A549 (cell line): ENCODE measurements around the gene TNFSF4. TPM values are rescaled to one million over a fixed set of nuclear protein-coding genes. Genes with fewer than 3 reads are reported as not detected.

ENCODE experiments used
- ATAC-seq, 2 experiments: fragments of 200-7000 bp in 1 of 2; fragments of >200 bp in 1 of 2; cut with Nextera tagmentation in 1 of 2; cut with Tn5 transposase in 1 of 2; 3 replicates each; pipeline versions ENCODE4 v1.8.0 to v1.9.1; 2018 to 2020; ENCODE audit warnings: mild to moderate bottlenecking in 1 of 2, moderate library complexity in 1 of 2
- CTCF ChIA-PET: fragments of 300-600 bp; sonication (Branson Sonifier 250); formaldehyde crosslinking; extraction: SDS; loops from one replicate; lab custom pipeline; 2021; ENCODE audit warnings: antibody characterized with exemption, inconsistent platforms; lab: Yijun Ruan, JAX
- POLR2A ChIA-PET: fragments of 350-600 bp; formaldehyde crosslinking; extraction: SDS; loops from one replicate; lab custom pipeline; 2021; ENCODE audit warnings: antibody characterized with exemption, inconsistent platforms; lab: Yijun Ruan, JAX
- DNase-seq, 2 experiments: peaks; one replicate each; pipeline versions ENCODE4 v3.0.0 to v3.0.0-alpha.2; 2011 to 2016; ENCODE audit warnings: low read depth in 1 of 2, low spot score in 1 of 2
- FAIRE-seq: peaks from 2 replicates; lab custom pipeline; 2011; peaks lifted over from hg19 to GRCh38; lab: Jason Lieb, UNC
- H3K27ac ChIP-seq, 2 experiments: fragments of >200 bp; sonication (Bioruptor Twin); formaldehyde crosslinking; 3 replicates each; pipeline ENCODE4 v1.5.1; 2016 to 2017
- H3K4me1 ChIP-seq: fragments of >200 bp; sonication (Bioruptor Twin); formaldehyde crosslinking; 3 replicates; pipeline ENCODE4 v1.6.1; 2016
- H3K4me2 ChIP-seq: fragments of >200 bp; sonication (Bioruptor Twin); formaldehyde crosslinking; 3 replicates; pipeline ENCODE4 v1.6.1; 2016
- H3K4me3 ChIP-seq: fragments of >200 bp; sonication (Bioruptor Twin); formaldehyde crosslinking; 3 replicates; pipeline ENCODE4 v1.5.1; 2016
- H3K9me3 ChIP-seq: fragments of >200 bp; sonication (Bioruptor Twin); formaldehyde crosslinking; 3 replicates; pipeline ENCODE4 v1.6.1; 2016
- BHLHE40 ChIP-seq: IDR thresholded peaks from 2 replicates; pipeline ENCODE4 v1.6.1; 2012; ENCODE audit warnings: low read depth, low read length, inconsistent platforms
- CHD2 ChIP-seq: fragments of 150-350 bp; IDR thresholded peaks from 2 replicates; pipeline ENCODE4 v1.6.1; 2014; ENCODE audit warnings: low read length; ENCODE audit not compliant: partially characterized antibody
- CHD4 ChIP-seq: fragments of 200-600 bp; sonication (generic); IDR thresholded peaks from 2 replicates; pipeline ENCODE4 v1.6.1; 2016; ENCODE audit warnings: antibody characterized with exemption, mild to moderate bottlenecking, borderline replicate concordance
- EHF ChIP-seq: fragments of 250-450 bp; sonication (Bioruptor Pico); IDR thresholded peaks from 2 replicates; pipeline ENCODE4 v1.5.0; 2020; ENCODE audit warnings: mild to moderate bottlenecking
- EHMT2 ChIP-seq: fragments of 200-600 bp; sonication (generic); IDR thresholded peaks from 2 replicates; pipeline ENCODE4 v1.6.1; 2016; ENCODE audit warnings: antibody characterized with exemption, low read depth, mild to moderate bottlenecking, moderate library complexity
- FOSB ChIP-seq: fragments of 250-450 bp; sonication (Bioruptor Pico); IDR thresholded peaks from 2 replicates; pipeline ENCODE4 v1.5.0; 2020; ENCODE audit warnings: mild to moderate bottlenecking, moderate library complexity
- FOSL2 ChIP-seq, 2 experiments: fragments of 450-650 bp in 1 of 2; fragments of >200 bp in 1 of 2; sonication (Bioruptor Twin) in 1 of 2; formaldehyde crosslinking; IDR thresholded peaks; 2 replicates each; pipeline versions ENCODE4 v1.5.0 to v1.6.1; 2016 to 2020; ENCODE audit warnings: mild to moderate bottlenecking in 1 of 2, moderate library complexity in 1 of 2
- FOXS1 ChIP-seq: fragments of 250-450 bp; sonication (Bioruptor Pico); IDR thresholded peaks from 2 replicates; pipeline ENCODE4 v1.5.0; 2020; ENCODE audit warnings: mild to moderate bottlenecking, moderate library complexity
- HMGXB4 ChIP-seq: fragments of 250-450 bp; sonication (Bioruptor Pico); IDR thresholded peaks from 2 replicates; pipeline ENCODE4 v1.5.0; 2021; ENCODE audit warnings: mild to moderate bottlenecking, moderate library complexity, borderline replicate concordance
- HOXB13 ChIP-seq: fragments of 250-450 bp; sonication (Bioruptor Pico); IDR thresholded peaks from 2 replicates; pipeline ENCODE4 v1.5.0; 2020; ENCODE audit warnings: low read depth, mild to moderate bottlenecking, moderate library complexity
- JUN ChIP-seq, 2 experiments: fragments of >200 bp; sonication (Bioruptor Twin); formaldehyde crosslinking; IDR thresholded peaks; 2 replicates in 1 of 2; 3 replicates in 1 of 2; pipeline ENCODE4 v1.6.1; 2016 to 2017
- JUNB ChIP-seq: fragments of >200 bp; sonication (Bioruptor Twin); formaldehyde crosslinking; IDR thresholded peaks from 2 replicates; pipeline ENCODE4 v1.6.1; 2016
- KDM5A ChIP-seq: fragments of 200-600 bp; sonication (generic); IDR thresholded peaks from 2 replicates; pipeline ENCODE4 v1.6.1; 2016; ENCODE audit warnings: antibody characterized with exemption, mild to moderate bottlenecking
- MAFK ChIP-seq: fragments of 450-650 bp; IDR thresholded peaks from 2 replicates; pipeline ENCODE4 v1.6.1; 2014; ENCODE audit not compliant: partially characterized antibody
- NR3C1 ChIP-seq: fragments of >200 bp; sonication (Bioruptor Twin); formaldehyde crosslinking; IDR thresholded peaks from 3 replicates; pipeline ENCODE4 v1.6.1; 2017
- PBX3 ChIP-seq: IDR thresholded peaks from 2 replicates; pipeline ENCODE4 v1.6.1; 2012
- PHF8 ChIP-seq: fragments of 200-600 bp; sonication (generic); IDR thresholded peaks from 2 replicates; pipeline ENCODE4 v1.6.1; 2016; ENCODE audit warnings: low read depth, mild to moderate bottlenecking, antibody characterized with exemption, moderate library complexity, borderline replicate concordance
- POLR2A ChIP-seq: IDR thresholded peaks from 2 replicates; pipeline ENCODE4 v1.6.1; 2012; ENCODE audit warnings: mild to moderate bottlenecking, low read length
- POLR2AphosphoS2 ChIP-seq: conservative IDR thresholded peaks from 2 replicates; pipeline ENCODE4 v1.6.1; 2012; ENCODE audit warnings: low read length, improper control_type of control experiment, inconsistent platforms
- RARB ChIP-seq: fragments of 250-450 bp; sonication (Bioruptor Pico); IDR thresholded peaks from 2 replicates; pipeline ENCODE4 v1.8.0; 2021; ENCODE audit warnings: mild to moderate bottlenecking, moderate library complexity
- RFX5 ChIP-seq: fragments of 450-650 bp; IDR thresholded peaks from 2 replicates; pipeline ENCODE4 v1.7.1; 2014; ENCODE audit warnings: antibody characterized with exemption, mild to moderate bottlenecking, moderate library complexity
- TFCP2L1 ChIP-seq: fragments of 250-450 bp; sonication (Bioruptor Pico); IDR thresholded peaks from 2 replicates; pipeline ENCODE4 v1.5.0; 2021; ENCODE audit warnings: mild to moderate bottlenecking
- ZC3H11A ChIP-seq: fragments of 450-650 bp; IDR thresholded peaks from 2 replicates; pipeline ENCODE4 v1.6.1; 2014; ENCODE audit warnings: antibody characterized with exemption, mild to moderate bottlenecking
- ZFP36 ChIP-seq: fragments of 450-650 bp; IDR thresholded peaks from 2 replicates; pipeline ENCODE4 v1.6.1; 2014; ENCODE audit warnings: borderline replicate concordance; ENCODE audit not compliant: partially characterized antibody
- ZSCAN20 ChIP-seq: fragments of 250-450 bp; sonication (Bioruptor Pico); IDR thresholded peaks from 2 replicates; pipeline ENCODE4 v1.8.0; 2022; ENCODE audit warnings: mild to moderate bottlenecking, moderate library complexity
- WGBS: methylation state at CpG from one replicate; pipeline ENCODE4 v1.1.6; 2017; ENCODE audit errors: missing lambda C conversion rate; 5-methylcytosine and 5-hydroxymethylcytosine counted together
- polyA plus RNA-seq, 4 experiments: library from polyadenylated mRNA; depleted of rRNA in 3 of 4; stranded (reverse); fragments of >200 nt; fragmentation: RNase III in 1 of 4; extraction: RNeasy Plus Mini Kit Qiagen cat#74134 plus additional on column Dnase treatment in 1 of 4; gene quantifications; 2 replicates in 3 of 4; 3 replicates in 1 of 4; pipeline ENCODE4 v1.2.3, GENCODE V29; 2011 to 2017

The TNFSF4 gene
- polyA plus RNA-seq, 2 of the 4 experiments (the other 2 are of a cell fraction): 0.06 to 0.27 TPM

GRCh38 chr1:173224949-173225348 lies 17.8 kb upstream of the TNFSF4 start:
- FAIRE-seq: no peak
- ChIA-PET CTCF (interaction anchor here (1.1 kb wide), 1 partner anchor 23 kb away, joined by 5 read pairs; no protein-coding TSS in a partner anchor), POLR2A (no interaction called here)
- H3K9me3 ChIP-seq: no peaks in the 10 kb centered on the region
- TF ChIP-seq PHF8: no peak
- TF ChIP-seq EHMT2: no peak
- TF ChIP-seq RARB (CRISPR knock-in tag): no peak
- TF ChIP-seq HMGXB4 (CRISPR knock-in tag): no peak
- no peak for TF ChIP-seq ZC3H11A
- TF ChIP-seq EHF: no peak
- no peak for TF ChIP-seq JUNB
- no peak for TF ChIP-seq ZFP36
- no peak for TF ChIP-seq PBX3
- no peak for TF ChIP-seq NR3C1
- no peak for TF ChIP-seq BHLHE40
- TF ChIP-seq FOXS1: no peak
- TF ChIP-seq RFX5: no peak
- TF ChIP-seq CHD2: no peak
- no peak for TF ChIP-seq FOSL2 (IDR thresholded peaks at IDR 0.05)
- no peak for TF ChIP-seq FOSL2 (CRISPR knock-in tag; IDR thresholded peaks at IDR 0.05)
- no peak for TF ChIP-seq POLR2AphosphoS2
- TF ChIP-seq POLR2A: no peak
- TF ChIP-seq, all 56 proteins: peak for 0
- Histone ChIP-seq H3K4me1 (no peaks in the 10 kb centered on the region), H3K4me2 (no peak overlapping the region), H3K4me3 (no peak overlapping the region), H3K27ac (no peak overlapping the region)
- DNase-seq (no peak), ATAC-seq (no peak)

- no peaks in the 10 kb centered on the region for H3K9me3 ChIP-seq
- ATAC-seq (no peak), FAIRE-seq (no peak), DNase-seq (no peak)
- H3K4me1 ChIP-seq: no peaks in the 10 kb centered on the region
- TF ChIP-seq NR3C1 (no peak), FOSL2 (IDR thresholded peaks at IDR 0.05) (no peak), FOSL2 (CRISPR knock-in tag; IDR thresholded peaks at IDR 0.05) (no peak), TFCP2L1 (CRISPR knock-in tag) (no peak), MAFK (no peak), FOSB (CRISPR knock-in tag) (no peak)
- ChIA-PET POLR2A (no interaction called here), CTCF (interaction anchor here (1.1 kb wide), 1 partner anchor 22 kb away, joined by 5 read pairs; no protein-coding TSS in a partner anchor)
- no peak overlapping the region for H3K4me3 ChIP-seq
- no peak overlapping the region for H3K27ac ChIP-seq
- no peak overlapping the region for H3K4me2 ChIP-seq
- 38% methylated on average over 3 of the region's 3 CpGs for WGBS
Observed at GRCh38 chr1:173224280-173224892, 17.3 kb upstream of the TNFSF4 start.

DNA sequence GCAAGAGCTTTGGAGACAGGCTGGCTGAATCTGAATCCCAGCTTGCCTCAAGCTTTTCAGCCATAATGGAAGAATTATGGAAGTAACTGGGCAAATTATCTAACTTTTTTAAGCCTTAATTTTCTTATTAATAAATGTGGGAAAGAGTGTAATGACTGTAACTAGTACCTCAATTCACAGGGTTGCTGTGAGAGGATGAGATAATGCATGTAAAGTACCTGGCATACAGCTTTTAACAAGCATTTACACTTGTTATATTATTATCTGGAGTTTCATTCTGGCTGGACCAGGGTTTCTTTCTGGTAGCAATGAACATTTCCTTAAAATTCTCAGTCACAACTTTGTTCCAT lies 15.9 kb upstream of the TNFSF4 start:
- no peaks in the 10 kb centered on the region for H3K4me1 ChIP-seq
- H3K4me3 ChIP-seq: no peak overlapping the region
- H3K27ac ChIP-seq: no peak overlapping the region
- no peak overlapping the region for H3K4me2 ChIP-seq
- no peaks in the 10 kb centered on the region for H3K9me3 ChIP-seq
- no peak for DNase-seq
- CTCF ChIA-PET: interaction anchor here (0.9 to 1.4 kb wide), 4 partner anchors 21 to 480 kb away, joined by 3 to 4 read pairs (median 4); no protein-coding TSS in a partner anchor
- TF ChIP-seq RFX5 (no peak), KDM5A (no peak), ZSCAN20 (no peak), CHD4 (no peak), HOXB13 (CRISPR knock-in tag) (no peak), JUN (IDR thresholded peaks at IDR 0.05) (no peak)
- POLR2A ChIA-PET: interaction anchor here (0.6 kb wide), 1 partner anchor 602 kb away, joined by 3 read pairs; the partner anchor contains the start of genes CENPL and DARS2
- no peak for FAIRE-seq
- ATAC-seq: no peak
